ENCODE data around the gene GCK. TPM values are rescaled to one million over a fixed set of nuclear protein-coding genes. Genes with fewer than 3 reads are reported as not detected.

The GCK gene
- polyA plus RNA-seq, 3 donors = 3.0 to 5.6 (median 4.7) TPM

DNA sequence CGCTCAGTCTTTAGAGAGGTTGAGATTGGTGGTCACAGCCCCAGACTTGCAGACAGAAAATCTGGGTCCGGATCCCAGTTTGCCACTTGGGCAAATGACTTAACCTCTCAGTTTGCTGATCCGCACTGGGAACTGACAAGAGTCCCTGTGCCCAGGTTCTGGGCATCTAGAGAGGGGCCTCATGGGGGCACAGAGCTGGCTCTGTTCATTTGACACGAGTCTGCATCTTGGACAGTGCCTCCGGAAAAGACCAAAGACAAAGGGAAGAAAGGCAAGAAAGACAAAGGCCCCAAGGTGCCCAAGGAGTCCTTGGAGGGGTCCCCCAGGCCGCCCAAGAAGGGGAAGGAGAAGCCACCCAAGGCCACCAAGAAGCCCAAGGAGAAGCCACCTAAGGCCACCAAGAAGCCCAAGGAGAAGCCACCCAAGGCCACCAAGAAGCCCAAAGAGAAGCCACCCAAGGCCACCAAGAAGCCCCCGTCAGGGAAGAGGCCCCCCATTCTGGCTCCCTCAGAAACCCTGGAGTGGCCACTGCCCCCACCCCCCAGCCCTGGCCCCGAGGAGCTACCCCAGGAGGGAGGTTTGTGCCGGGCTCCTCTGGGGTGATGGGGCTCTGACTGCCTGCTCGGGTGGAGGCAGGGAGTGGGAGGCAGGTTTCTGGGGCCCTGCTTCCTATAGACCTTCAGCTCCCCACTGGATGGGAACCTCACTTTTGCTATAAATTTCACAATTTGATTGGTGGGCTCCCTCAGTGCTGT is 82.8 kb downstream of the GCK start:
- DNase-seq = no peak

DNA sequence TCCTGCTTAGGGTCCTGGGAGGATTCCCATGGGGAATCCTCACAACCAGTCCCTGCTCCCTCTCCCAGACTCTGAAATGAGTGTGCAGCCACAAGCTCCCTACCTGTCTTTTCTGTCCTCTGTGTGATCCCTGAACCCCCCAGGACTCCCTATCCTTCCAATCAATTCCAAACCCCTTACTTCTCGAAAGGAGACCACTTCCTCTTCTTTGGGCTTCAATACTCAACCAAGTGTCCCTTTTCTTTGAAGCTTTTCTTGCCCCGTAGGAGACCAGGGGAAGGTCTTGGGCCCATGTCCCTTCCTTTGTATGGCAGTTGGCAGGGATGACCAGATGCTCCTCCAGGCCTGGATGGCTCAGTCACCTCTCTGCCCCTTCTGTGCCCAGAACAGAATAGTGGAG is 83.4 kb downstream of the GCK start:
- no peak for DNase-seq

DNA sequence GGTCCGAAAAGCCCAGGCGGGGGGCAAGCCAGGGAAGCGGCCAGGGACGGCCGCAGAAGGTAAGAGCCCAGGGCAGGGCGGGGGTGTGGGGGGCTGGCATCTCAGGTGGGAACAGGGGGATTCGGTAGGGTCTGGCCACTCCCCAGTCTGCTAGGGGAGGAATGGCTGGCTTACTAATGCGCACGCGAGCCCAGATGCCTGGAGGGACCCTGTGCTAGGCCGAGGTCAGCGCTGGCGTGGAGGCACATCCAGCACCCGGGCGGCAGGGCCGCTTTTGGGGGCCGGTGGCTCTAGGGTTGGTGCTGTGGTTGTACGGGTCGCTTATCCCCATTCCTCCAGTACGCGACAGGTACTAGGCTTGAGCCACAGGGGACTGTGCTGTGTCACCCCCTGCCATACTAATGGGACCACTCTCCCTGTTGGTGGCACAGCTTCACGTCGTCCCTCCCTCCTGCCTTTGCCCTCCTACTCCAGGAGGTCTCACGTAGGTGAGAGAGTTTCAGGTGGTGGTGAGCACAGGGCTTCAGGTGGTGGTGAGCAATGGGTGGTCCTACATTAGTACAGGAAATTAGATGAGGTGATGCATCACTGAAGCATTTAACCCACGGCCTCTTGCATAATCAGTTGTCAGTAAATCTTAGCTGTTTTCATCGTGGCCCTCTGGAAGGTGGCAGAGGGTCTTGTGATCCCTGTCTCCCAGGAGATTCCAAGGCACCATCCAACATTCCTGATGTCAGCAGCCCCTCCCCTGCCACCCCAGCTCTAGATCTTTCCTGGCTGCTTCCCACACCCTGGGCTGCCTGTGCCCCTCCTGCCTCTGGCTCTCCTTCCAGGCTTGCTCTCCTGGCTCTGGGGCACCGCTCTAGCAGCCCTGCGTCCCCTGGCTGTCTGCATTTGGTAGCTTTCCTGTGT is 84.1 kb downstream of the GCK start:
- no peak for DNase-seq

DNA sequence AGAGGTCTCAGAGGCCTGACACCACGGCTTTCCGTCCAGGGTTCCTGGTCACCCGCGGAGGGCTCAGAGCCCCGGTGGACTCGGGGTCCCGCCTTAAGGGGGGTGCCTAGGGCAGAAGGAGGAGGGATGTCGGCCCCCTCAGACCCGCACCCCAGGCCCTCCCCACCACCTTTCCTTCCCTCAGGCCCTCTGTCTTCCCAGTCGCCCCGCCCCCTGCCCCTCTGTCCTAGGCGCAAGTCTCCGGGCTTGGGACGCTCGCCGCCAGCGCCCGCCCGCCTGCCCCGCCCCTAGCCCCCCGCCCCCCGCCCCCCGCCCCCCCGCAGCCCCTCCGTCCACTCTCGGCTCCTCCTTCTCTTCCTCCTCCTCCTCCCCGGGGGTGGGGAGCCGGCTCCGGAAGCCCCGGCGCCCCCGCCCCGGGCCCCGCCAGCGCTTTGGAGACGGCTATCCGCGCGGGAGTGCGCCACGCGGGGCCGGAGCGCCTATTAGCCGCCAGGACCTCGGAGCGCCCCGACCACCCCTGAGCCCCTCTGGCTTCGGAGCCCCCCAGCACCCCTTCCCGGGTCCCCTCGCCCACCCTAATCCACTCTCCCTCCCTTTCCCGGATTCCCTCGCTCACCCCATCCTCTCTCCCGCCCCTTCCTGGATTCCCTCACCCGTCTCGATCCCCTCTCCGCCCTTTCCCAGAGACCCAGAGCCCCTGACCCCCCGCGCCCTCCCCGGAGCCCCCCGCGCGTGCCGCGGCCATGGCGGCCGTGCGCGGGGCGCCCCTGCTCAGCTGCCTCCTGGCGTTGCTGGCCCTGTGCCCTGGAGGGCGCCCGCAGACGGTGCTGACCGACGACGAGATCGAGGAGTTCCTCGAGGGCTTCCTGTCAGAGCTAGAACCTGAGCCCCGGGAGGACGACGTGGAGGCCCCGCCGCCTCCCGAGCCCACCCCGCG is 85.0 kb downstream of the GCK start, which contains the start of gene AEBP1:
TSS of gene AEBP1 (plus strand) at position 423 of the 937 bp plus-strand sequence. CDS start at position 744, 321 bp downstream.
- DNase-seq = peak; percentile 50

DNA sequence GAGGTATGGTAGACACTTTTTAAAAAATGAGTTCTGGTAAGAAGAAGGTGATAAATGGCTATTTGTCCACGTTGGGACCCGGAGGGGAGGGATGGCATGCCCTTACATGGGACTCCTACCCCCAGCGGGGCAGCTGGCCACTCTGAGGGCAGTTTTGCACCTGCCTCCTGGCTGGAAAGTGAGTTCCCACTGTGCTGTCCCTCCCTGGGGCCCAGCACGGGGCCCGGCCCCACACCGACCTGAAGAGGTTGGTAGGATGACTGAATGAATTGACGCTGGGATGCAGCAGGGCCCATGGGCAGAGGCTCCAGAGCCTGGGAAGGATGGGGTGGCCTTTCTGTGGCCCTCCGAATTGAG is 85.7 kb downstream of the GCK start:
- no peak for DNase-seq

- DNase-seq = no peak
Observed at GRCh38 chr7:44102846-44103565, 86.2 kb downstream of the GCK start.

DNA sequence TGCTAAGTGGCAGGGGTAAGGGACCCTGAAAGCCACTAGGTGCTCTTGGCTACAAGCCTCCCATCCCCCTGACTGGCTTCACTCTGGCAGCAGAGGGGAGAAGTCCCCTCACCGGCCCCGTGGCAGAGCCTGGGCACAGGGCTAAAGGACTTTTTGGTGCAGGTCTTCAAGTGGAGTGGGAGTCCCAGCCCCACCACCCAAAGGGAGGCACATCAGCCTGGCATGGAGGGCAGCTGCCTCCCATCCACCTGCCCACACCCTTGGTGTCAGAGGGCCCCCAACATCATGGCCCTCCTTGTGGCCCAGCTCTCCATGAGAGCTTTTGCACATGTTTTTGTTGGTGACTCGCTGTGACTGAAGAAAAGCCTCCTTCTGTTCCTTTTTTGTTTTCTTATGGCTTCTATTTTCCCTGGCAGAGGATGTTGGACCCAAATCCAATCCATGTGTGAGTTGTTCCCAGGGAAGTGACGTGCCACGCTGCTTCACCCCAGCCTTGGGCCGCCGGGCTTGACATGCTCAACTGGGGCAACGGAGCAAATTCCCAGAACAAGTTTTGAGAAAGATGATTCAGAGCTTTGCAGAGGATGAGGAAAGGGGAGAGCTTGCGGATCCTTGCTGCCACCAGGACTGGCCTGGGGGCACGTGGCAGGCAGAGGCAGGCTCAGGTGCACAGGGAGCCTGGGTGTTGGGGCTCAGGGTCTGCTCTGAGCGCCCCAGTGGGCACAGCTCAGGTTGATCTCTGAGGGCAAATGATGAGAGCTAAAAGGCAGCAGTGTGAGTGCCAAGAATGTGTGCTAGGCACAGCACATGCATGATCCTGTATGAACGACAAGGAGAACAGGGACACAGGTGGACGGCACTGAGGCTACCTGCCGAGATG is 87.0 kb downstream of the GCK start:
- DNase-seq = no peak

GRCh38 chr7:44101303-44101965 is 87.8 kb downstream of the GCK start:
- DNase-seq = no peak

DNA sequence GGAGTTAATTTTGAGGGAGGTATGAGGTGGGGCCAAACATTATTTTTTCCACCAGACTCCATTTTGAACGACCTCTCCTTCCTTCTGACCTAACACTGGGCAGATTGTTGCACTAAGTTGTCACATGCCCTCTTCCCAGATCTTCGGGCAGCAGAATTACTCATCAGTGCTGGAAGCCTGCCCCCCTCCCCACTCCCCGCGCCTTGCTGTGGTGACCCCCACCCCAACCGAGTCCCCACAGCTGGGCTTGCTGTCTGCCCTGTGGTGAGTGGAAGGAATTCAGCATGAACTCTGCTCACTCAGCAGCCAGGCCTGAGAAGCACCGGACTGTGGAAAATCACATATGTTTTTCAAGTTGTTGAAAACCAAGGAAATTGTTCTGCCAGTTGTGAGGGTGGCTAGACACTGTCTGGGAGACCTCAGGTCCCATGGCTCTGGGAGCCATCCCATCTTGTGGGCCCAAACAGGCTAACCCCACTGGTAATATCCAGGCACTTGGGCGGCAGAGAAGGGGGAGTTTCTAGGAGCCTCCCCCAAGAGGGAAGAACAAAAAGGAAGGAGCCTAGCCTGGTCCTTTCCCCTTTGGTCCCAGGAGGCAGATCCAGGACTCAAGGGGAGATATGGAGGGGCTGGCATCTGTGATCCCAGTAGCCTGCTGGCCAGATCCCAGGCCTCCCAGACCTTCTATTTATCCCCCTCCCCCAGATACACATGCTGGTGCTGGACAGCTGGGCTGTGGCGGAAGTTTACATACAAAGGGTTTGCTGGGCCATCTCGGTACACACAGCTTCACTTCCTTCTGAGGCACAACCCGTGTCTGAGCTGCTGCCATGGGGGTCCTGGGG is 88.6 kb downstream of the GCK start:
- DNase-seq = no peak

GRCh38 chr7:44099669-44100068 is 89.6 kb downstream of the GCK start:
- DNase-seq = no peak

GRCh38 chr7:44098092-44099068 is 90.9 kb downstream of the GCK start:
- no peak for DNase-seq

DNA sequence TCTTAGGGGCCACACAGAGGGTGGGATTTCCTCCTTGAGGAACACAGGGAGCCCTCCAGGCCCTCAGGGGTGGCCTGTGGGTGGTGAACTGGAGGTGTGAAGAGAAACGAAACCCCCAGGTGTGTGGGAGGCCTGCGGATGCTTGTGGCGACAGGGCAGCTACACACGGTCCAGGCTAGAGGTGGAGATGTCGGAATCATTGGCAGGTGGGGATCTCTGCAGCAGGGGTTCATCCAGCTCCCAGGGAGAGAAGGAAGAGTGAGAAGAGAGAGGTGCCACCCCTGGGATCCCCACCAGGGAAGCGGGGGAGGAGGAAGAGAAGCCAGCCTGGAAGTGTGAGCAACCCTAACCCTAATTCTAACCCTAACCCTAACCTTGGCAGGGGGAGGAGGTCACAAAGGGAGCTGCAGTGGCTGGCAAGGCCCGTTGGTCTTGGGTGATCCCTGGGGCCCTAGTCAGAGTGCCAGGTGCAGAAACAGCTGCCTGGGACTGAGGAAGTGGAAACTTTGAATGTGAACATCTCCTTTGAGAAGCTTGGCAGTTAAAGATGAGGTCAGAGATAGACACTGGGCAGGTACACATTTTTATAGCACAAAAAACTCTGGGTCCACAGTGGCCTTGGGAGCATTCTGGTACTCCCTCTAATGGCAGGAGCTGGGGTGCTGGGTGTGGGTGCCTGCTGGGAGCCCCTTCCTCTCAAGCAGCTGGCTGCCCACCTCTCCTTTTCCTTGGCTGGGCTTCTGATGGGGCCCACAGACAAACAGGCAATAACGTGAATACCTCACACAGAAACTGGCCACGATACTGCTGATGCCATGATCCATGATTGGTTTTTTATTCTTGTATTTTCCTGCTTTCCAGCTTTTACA is 91.9 kb downstream of the GCK start:
- DNase-seq = no peak

DNA sequence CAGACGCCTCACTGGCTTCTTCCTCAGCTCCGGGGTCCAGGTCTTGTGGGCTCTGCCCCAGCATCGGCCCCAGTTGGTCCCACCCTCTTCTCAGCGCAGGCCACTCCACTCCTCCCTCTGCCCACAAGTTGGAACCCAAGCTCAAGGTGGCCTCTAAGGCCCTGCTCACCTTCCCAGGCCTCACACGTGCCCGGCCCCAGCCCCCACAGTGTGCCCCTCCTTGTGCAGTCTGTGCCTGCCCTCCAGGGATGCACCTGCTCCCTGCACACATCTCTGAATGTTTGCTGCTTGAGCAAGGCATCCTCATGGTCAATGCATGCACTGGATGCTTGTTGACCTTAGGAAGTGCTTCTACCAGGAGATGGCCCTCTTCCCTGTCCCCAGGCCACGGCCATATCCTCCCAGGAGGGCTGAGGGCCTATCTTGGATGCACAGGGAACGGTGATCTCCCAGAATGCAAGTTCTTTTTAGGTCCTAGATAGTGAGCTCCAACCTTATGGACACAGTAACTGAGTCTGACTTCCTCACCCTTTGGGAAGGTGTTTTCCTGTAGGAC is 92.8 kb downstream of the GCK start:
- DNase-seq = no peak

- no peak for DNase-seq
Observed at GRCh38 chr7:44095781-44096180, 93.5 kb downstream of the GCK start.

DNA sequence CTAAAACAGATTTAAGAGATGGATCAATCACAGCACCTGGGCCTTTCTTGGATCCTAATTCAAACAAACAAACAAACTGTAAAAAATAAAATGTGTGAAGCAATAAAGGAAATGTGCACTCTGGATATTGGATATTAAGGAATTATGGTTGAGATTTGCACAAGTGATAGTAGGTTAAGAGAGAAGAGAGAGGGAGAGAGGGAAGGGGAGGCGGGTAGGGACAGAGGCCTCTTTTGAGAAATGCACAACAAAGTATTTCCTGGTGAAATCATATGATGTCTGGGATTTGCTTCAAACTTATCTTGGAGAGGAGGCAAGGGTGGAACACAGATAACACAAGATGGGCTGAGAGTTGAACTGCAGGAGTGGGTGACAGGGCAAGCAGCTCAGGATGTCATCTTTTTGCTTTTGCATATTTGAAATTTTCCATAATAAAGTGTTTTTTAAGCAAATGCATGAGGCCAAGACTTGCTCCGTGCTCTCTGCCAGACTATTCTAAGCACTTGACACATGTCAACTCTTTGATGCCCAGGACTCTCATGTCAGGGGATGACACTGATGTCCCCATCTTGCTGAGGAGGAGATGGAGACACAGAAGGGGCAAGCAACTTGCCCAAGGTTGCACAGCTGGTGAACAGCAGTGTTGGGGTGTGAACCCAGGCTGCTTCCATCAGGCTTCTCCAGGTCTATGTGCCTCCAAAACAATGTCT is 94.2 kb downstream of the GCK start:
- no peak for DNase-seq

Data from renal pelvis (tissue), 4 donors.